Measurements from ENCODE around the gene RBFOX1. TPM values are rescaled to one million over a fixed set of nuclear protein-coding genes. Genes with fewer than 3 reads are reported as not detected.

RBFOX1 gene
- total RNA-seq, 4 donors from 2014 or later = 0.29 to 0.30 TPM; not detected in 2

DNA sequence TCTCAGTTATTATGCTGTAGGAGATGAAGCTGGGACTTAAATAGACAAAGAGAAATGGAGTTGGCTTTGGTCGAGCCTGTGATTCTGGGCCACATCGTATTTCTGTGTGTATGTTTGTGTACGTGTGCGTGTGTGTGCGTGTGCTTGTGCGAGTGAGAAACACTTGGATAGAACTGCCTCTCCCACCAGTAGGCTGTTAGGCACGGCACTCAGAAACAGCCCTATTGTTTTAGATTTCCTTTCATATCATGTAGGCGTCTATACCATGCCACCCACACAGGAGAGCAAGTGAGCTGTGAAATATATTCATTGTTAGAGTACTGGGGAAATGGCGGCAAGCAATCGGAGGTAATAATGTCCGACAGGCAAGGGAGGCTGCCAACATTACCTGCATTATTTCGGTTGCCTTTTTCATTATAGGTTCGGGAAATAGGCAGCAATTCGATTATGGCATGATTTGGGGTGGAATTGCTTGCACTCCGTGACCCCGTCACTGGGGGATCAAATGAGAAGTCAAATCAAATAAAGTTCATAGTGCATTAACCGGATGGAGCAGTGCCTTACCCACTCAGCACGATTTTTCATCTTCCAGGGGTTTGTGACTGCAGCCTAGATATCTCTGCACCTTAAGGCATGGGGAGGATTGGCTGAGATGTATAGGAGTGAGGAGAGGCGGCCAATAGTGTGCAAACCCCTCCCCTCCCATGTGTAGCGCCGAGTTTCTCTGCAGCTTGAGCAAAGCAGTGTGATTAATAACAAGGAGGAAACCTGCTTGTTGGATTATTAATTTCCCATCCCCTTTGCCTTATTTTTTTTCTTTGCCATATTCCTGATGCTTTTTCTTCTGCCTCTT is 89.6 kb downstream of the RBFOX1 start:
- no peak overlapping the region for H3K4me3 ChIP-seq (ENCODE audit: low read depth, poor library complexity, severe bottlenecking)
- TF ChIP-seq POLR2A (IDR thresholded peaks at IDR 0.05) = no peak
- TF ChIP-seq, protein P1, sequence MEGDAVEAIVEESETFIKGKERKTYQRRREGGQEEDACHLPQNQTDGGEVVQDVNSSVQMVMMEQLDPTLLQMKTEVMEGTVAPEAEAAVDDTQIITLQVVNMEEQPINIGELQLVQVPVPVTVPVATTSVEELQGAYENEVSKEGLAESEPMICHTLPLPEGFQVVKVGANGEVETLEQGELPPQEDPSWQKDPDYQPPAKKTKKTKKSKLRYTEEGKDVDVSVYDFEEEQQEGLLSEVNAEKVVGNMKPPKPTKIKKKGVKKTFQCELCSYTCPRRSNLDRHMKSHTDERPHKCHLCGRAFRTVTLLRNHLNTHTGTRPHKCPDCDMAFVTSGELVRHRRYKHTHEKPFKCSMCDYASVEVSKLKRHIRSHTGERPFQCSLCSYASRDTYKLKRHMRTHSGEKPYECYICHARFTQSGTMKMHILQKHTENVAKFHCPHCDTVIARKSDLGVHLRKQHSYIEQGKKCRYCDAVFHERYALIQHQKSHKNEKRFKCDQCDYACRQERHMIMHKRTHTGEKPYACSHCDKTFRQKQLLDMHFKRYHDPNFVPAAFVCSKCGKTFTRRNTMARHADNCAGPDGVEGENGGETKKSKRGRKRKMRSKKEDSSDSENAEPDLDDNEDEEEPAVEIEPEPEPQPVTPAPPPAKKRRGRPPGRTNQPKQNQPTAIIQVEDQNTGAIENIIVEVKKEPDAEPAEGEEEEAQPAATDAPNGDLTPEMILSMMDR (IDR thresholded peaks at IDR 0.05) = no peak
- 81 to 82% methylated on average over 21 of the region's 21 CpGs for WGBS, 2 donors
- intact Hi-C loops (cut with DNase I; ENCODE audit: low total_unique reads) = no loop called here
- no peak for DNase-seq (ENCODE audit: low spot score in 2 of 2)

DNA sequence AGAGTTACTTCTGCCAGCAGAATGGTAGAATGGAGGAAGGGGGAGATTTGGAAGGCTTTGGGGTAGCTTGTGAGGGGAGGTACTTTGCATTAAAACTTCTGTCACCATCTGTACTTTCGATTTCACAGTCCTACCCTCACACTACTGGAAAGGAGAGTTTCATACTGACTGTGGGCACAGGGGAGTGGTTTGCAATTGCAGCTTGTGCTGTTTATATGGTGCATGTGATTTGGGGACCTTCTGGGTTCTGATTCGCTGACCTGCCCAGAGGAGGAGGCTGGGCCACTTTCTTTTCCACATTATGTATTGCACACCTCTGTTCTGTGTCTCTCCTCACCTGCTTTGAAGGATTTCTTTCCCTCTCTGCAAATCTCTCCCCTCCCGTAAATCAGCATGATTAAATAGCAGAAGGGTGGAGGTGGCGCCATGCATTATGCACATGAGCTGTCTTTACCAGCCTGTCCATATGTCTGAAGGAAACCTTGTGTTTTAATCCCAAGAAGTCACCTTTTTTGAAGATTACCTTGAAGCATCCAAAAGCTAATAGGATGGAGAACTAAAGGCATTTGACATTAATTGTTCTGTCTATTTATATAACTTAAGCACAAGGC is 90.9 kb downstream of the RBFOX1 start:
- 44 to 55% methylated on average over 4 of the region's 4 CpGs for WGBS, 2 donors
- no peak for DNase-seq (ENCODE audit: low spot score in 2 of 2)
- no peak overlapping the region for H3K4me3 ChIP-seq (ENCODE audit: low read depth, poor library complexity, severe bottlenecking)
- intact Hi-C loops (cut with DNase I; ENCODE audit: low total_unique reads) = no loop called here
- TF ChIP-seq, protein P1 (IDR thresholded peaks at IDR 0.05) = no peak
- no peak for TF ChIP-seq POLR2A (IDR thresholded peaks at IDR 0.05)

DNA sequence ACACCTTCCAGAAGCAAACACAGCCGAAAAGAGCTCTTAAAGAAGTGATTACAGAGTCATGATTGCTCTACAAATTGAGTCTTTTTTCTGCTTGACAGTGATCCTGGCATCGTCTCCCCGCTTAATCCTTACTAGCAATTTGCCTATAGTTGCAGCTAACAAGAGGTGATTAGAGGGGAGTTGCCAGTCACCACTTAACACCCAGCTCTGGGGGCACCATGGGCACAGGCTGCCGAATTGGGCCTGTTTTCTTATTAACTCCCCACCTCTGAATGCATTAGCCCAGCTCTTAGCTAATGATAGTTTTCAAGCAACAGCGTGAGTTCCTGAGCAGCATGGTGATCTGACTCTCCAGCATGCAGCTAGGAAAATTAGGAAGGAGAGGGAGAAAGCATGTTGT is 93.5 kb downstream of the RBFOX1 start:
- intact Hi-C loops (cut with DNase I; ENCODE audit: low total_unique reads) = no loop called here
- DNase-seq (ENCODE audit: low spot score in 2 of 2) = no peak
- no peak overlapping the region for H3K4me3 ChIP-seq (ENCODE audit: low read depth, poor library complexity, severe bottlenecking)
- TF ChIP-seq, protein P1 (IDR thresholded peaks at IDR 0.05) = no peak
- TF ChIP-seq POLR2A (IDR thresholded peaks at IDR 0.05) = no peak
- 70 to 76% methylated on average over 5 of the region's 5 CpGs for WGBS, 2 donors

DNA sequence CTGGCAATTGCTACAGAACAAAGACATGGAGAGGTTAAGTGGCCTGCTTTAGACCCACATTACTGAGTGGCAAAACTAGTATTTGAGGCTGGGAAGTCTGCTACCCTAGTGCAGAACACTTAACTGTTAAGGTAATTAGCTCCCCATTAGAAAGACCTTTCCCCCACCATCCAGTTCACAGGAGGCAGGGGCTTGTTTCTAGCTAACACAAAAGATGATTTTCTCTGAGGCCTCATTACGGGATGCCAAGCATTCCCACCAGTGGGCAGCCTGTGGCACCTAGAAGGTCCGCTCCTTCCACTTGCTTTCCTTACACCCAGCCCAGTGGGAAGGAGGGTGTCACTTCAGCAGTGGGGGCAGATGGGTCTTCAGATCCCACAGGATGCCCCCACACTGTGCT is 99.1 kb downstream of the RBFOX1 start:
- intact Hi-C loops (cut with DNase I; ENCODE audit: low total_unique reads) = no loop called here
- 58 to 94% methylated on average over 2 of the region's 2 CpGs for WGBS, 2 donors
- no peak for TF ChIP-seq POLR2A (IDR thresholded peaks at IDR 0.05)
- TF ChIP-seq, protein P1 (IDR thresholded peaks at IDR 0.05) = no peak
- no peak for DNase-seq (ENCODE audit: low spot score in 2 of 2)
- no peak overlapping the region for H3K4me3 ChIP-seq (ENCODE audit: low read depth, poor library complexity, severe bottlenecking)

DNA sequence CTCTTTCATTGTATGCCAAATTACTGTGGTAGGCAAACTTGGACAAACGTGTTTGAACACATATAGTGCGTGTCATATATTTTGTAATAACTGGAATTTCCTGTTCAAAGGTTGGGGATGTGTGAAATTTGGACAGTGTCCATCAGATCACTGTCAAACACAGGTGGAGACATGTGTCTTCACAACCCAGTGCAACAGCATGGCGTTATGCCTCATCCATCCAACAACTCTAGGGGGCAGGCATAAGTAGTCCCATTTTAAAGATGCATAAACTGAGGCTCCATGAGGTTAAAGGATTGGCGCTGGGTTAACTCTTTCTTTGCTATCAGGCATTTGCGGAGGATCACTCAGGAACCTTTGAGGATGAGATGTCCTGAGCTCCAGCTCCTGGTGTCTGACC is 103.7 kb downstream of the RBFOX1 start:
- intact Hi-C loops (cut with DNase I; ENCODE audit: low total_unique reads) = no loop called here
- WGBS, 2 donors = 55 to 67% methylated on average over 5 of the region's 5 CpGs
- H3K4me3 ChIP-seq (ENCODE audit: low read depth, poor library complexity, severe bottlenecking) = no peak overlapping the region

More for the DNA sequence above, 103.7 kb downstream of the RBFOX1 start:
- peak in 1 of 2 donors; percentile 32 for DNase-seq (ENCODE audit: low spot score in 2 of 2)
- no peak for TF ChIP-seq POLR2A (IDR thresholded peaks at IDR 0.05)
- TF ChIP-seq, protein P1 (IDR thresholded peaks at IDR 0.05) = no peak

All from lower leg skin (tissue), 4 donors.